GM20000 (cell line): ENCODE data around the gene C2CD4D.

Source experiments
- DNase-seq: peaks from one replicate; pipeline ENCODE4 v3.0.0; 2012; ENCODE audit warnings: low spot score
- CTCF ChIP-seq: IDR thresholded peaks from 2 replicates; pipeline ENCODE4 v1.5.1; 2012; ENCODE audit warnings: mild to moderate bottlenecking, control low read depth; ENCODE audit errors: extremely low read depth, missing control alignments

C2CD4D gene

DNA sequence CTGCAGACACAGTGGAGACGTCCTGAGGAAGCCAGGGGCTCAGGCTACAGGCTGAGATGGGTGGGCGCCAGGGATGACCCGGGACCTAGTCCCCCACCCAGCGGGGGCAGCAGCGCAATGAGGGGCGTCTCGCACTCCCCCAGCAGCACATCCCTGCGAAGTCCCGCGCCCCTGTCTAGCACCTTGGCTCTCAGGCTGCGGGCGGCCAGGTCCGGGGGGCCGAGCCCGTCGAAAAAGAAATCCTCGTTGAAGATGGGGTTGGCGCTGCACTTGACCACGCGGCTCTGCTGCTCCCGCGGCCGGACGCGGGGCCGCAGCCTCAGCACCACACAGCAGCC is 1.8 kb downstream of the C2CD4D start:
- no peak for DNase-seq
- no peak for TF ChIP-seq CTCF

GRCh38 chr1:151837197-151837596 is 2.4 kb downstream of the C2CD4D start:
- no peak for DNase-seq
- TF ChIP-seq CTCF = no peak

DNA sequence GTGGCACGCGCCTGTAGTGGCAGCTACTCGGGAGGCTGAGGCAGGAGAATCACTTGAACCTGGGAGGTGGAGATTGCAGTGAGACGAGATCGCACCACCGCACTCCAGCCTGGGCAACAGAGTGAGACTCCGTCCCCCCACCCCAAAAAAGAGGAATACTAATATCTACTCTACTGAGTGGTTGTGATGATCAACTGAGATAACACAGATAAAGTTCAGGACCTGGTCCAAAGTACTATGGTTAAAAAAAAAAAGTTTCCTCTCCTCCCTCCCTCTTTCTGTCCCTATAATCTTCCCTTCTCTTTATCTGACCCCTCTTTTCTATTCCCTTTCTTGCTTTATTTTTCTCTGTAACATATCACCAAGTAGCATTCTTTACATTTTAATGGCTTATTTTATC is 4.0 kb downstream of the C2CD4D start:
- TF ChIP-seq CTCF = no peak
- no peak for DNase-seq

DNA sequence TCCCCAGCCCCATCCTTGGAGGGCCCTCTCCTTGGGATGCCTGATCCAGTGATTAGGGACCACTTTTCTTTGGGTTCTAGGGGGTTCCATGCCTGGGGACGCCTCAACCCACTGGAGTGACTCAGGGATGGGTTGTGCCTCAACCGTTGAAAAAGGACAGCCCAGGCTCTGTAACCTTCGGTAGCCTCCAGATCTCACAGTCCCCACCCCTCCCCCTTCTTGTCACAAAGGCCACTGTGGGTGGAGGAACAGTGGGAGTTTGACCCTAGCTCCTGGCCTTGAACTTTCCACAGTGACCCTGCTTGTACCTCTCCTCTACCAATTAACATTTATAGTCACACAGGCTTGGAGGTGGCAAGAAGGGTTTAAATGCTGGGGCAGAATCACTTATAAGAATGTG is 5.4 kb downstream of the C2CD4D start:
- DNase-seq = no peak
- TF ChIP-seq CTCF = no peak

DNA sequence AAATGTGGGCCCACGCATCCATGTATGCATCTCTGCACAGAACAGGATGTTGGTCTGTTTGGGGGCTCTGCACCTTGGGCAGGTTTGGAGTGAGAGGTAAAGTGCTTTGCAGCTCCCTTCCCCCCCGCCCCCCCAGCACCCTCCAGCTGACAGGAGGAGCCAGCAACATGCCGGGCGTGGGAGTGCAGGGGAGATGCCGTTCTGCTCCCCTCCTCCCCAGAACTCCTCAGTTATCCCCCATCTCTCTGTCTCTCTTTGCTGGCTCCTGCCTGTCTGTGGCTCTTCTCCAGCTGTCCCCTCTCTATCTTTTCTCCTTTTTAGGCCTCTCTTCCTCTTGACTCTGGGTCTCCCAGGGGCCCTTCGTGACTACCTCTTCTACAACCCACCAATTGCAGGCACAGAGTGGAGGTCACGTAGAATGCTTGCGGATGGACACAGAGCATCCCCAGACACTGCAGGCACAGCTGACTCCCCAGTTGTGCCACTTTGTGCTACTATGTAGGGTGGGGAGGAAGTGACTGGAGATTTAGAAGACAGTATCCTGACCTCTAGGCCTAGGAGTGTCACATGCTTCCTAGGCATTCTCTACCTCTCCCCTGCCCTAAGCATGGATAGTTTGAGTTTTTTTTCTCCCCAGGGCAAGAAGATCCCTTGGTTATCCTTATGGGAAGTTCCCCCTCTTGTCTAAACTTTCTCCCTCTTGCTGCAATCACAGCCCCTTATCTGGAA is 6.3 kb downstream of the C2CD4D start:
- no peak for DNase-seq
- no peak for TF ChIP-seq CTCF

DNA sequence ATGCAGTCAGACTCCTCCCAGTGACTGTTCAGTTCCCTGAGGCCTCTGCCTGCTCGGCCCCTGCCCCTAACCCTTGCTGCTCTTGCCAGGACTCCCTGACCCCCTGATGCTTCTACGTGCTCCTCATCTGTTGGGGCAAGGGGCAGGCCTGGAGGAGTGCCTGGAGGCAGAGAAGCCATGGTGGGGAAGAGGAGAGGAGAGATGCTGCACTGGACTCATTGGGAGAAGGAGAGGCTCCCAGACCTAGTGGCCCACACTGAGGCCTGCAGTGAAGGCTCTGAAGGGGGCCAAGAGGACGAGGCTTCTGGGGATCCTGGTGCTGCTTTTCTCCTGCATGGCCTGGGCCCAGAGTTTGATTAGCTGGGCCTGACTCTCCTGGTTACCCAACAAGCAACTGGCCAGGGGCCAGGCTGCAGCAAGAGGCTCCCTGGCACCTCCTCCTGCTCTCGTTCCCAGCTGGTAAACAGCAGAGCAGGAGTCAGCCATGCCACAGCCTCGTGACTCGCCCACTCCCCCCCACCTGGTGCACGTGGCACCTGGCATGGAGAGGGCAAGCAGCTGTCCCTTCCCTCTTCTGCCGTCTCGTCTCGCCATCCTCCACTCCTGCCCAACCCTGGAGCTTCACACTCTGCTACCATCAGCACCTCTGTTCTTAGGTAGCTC is 7.2 kb downstream of the C2CD4D start:
- no peak for TF ChIP-seq CTCF
- DNase-seq = no peak

DNA sequence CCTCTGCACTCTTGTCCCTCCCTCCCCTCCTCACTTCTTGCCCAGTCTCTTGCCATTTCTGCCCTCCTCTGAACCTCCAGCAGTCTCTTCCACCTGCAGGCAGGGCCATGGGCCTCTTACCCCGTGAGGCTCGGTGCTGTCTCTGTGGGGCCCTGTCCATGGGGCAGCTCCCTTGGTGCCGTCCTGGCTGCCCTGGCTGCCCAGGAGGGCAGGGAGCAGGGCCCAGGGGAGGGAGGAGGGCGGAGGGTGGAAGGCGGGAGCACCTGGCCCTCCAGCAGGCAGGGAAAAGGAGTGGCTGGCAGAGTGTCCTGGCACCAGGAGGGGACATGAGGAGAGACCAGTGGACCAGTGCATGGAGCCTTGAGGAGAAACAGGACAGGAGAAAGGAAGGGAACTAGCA is 8.0 kb downstream of the C2CD4D start, which contains the start of gene RORC:
TSS of gene RORC (minus strand) at position 198 of the 400 bp plus-strand sequence. CDS start at position 160, 38 bp downstream.
- DNase-seq = no peak

More for the DNA sequence above, 8.0 kb downstream of the C2CD4D start, which contains the start of gene RORC:
- TF ChIP-seq CTCF = no peak
